GM23248 (cell line): ENCODE measurements around the gene ROR1. TPM values are rescaled to one million over a fixed set of nuclear protein-coding genes. Genes with fewer than 3 reads are reported as not detected.

Source experiments
- DNase-seq: peaks from one replicate; pipeline ENCODE4 v3.0.0-alpha.2; 2015
- H2AFZ ChIP-seq: fragments of 200-600 bp; sonication (generic); 2 replicates; pipeline ENCODE4 v1.6.1; 2016; ENCODE audit warnings: antibody characterized with exemption
- H3F3A ChIP-seq: fragments of 200-600 bp; sonication (generic); 2 replicates; pipeline ENCODE4 v1.6.1; 2016; ENCODE audit warnings: mild to moderate bottlenecking, antibody characterized with exemption, mixed run types; ENCODE audit not compliant: insufficient read depth
- H3K27ac ChIP-seq: fragments of 200-600 bp; sonication (generic); 2 replicates; pipeline ENCODE4 v1.5.1; 2016; ENCODE audit warnings: mild to moderate bottlenecking
- H3K27me3 ChIP-seq: fragments of 200-600 bp; sonication (generic); replicated peaks from 2 replicates; pipeline ENCODE4 v1.6.1; 2016; ENCODE audit warnings: mild to moderate bottlenecking; ENCODE audit not compliant: insufficient read depth
- H3K36me3 ChIP-seq: fragments of 200-600 bp; sonication (generic); 2 replicates; pipeline ENCODE4 v1.6.1; 2016; ENCODE audit warnings: low read depth, mild to moderate bottlenecking
- H3K4me1 ChIP-seq: fragments of 200-600 bp; sonication (generic); 2 replicates; pipeline ENCODE4 v1.6.1; 2016; ENCODE audit warnings: mild to moderate bottlenecking; ENCODE audit not compliant: insufficient read depth
- H3K4me2 ChIP-seq: fragments of 200-600 bp; sonication (generic); one replicate; pipeline ENCODE4 v1.6.1; 2016; ENCODE audit warnings: mild to moderate bottlenecking; ENCODE audit not compliant: unreplicated experiment
- H3K4me3 ChIP-seq: fragments of 200-600 bp; sonication (generic); 2 replicates; pipeline ENCODE4 v1.5.1; 2016; ENCODE audit warnings: mild to moderate bottlenecking
- H3K79me2 ChIP-seq: fragments of 200-600 bp; sonication (generic); 2 replicates; pipeline ENCODE4 v1.6.1; 2016; ENCODE audit warnings: mild to moderate bottlenecking; ENCODE audit not compliant: insufficient read depth
- H3K9ac ChIP-seq: fragments of 200-600 bp; sonication (generic); 2 replicates; pipeline ENCODE4 v1.6.1; 2016; ENCODE audit warnings: mild to moderate bottlenecking
- H3K9me2 ChIP-seq: fragments of 200-600 bp; sonication (generic); 2 replicates; pipeline ENCODE4 v1.6.1; 2016; ENCODE audit warnings: mixed run types, mild to moderate bottlenecking, moderate library complexity; ENCODE audit not compliant: insufficient read depth
- H3K9me3 ChIP-seq: fragments of 200-600 bp; sonication (generic); one replicate; pipeline ENCODE4 v1.6.1; 2017; ENCODE audit warnings: low read depth
- H4K20me1 ChIP-seq: fragments of 200-600 bp; sonication (generic); 2 replicates; pipeline ENCODE4 v1.6.0; 2016; ENCODE audit not compliant: insufficient read depth
- EZH2 ChIP-seq: fragments of 200-600 bp; sonication (generic); IDR thresholded peaks from 2 replicates; pipeline ENCODE4 v1.6.1; 2018; ENCODE audit warnings: antibody characterized with exemption, mild to moderate bottlenecking; ENCODE audit not compliant: insufficient read depth, poor library complexity, severe bottlenecking
- EZH2phosphoT487 ChIP-seq: fragments of 200-600 bp; sonication (generic); IDR thresholded peaks from 2 replicates; pipeline ENCODE4 v1.6.1; 2018; ENCODE audit warnings: antibody characterized with exemption, moderate library complexity, mild to moderate bottlenecking, low read depth; ENCODE audit not compliant: insufficient read depth
- WGBS, 2 experiments: methylation state at CpG; one replicate each; pipeline ENCODE4 v1.1.6; 2015 to 2017; ENCODE audit warnings: low lambda C conversion rate in 2 of 2, low coverage in 1 of 2; ENCODE audit errors: missing lambda C conversion rate in 2 of 2; 5-methylcytosine and 5-hydroxymethylcytosine counted together
- in situ Hi-C: fragments of 300-500 bp; cut with MboI; formaldehyde crosslinking; loops from 2 replicates; pipeline ENCODE4 v1.15.0; 2020
- polyA plus RNA-seq: library from polyadenylated mRNA; unstranded; fragments of >200 nt; fragmentation: Nextera tagmentation; extraction: Ambion mirVana; gene quantifications from 2 replicates; pipeline ENCODE4 v1.2.1, GENCODE V29; 2016
- total RNA-seq: library from RNA; depleted of rRNA; stranded (reverse); fragments of >200 nt; shearing (Covaris generic); gene quantifications from 2 replicates; pipeline ENCODE4 v1.2.3, GENCODE V29; 2014

ROR1 gene
- total and polyA plus RNA-seq, 2 experiments from 2014 or later = 12.0 to 13.3 TPM

DNA sequence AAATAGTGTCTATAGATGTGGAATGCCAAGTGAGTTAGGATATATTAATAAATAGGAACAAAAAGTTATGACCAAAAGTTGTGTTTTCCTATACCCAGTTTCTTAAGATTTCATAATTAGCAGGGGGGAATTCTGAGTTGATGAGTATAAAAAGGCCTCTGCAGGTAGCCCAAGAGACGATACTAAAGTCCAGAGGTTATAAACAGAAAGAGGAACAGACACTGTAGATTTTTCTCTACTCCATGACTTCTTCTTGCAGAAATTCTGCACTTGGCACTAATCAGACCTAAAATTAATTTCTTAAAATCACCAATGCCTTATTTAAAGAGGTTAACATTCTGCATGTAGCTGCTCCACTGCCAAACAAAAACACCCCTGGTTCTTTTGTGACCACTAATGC lies 62.6 kb downstream of the ROR1 start:
- Histone ChIP-seq H3K36me3 (no peaks in the 10 kb centered on the region), H3K4me1 (no peaks in the 10 kb centered on the region), H3K9me2 (no peaks in the 10 kb centered on the region; the same call in 1 of the 2 replicates), H3K27ac (no peak overlapping the region), H3K27me3 (no peaks in the 10 kb centered on the region), H3K9me3 (no peaks in the 10 kb centered on the region), H3K9ac (no peak overlapping the region), H3K4me2 (no peak overlapping the region), H3F3A (no peaks in the 10 kb centered on the region), H3K79me2 (peaks cover 14% of the 10 kb centered on the region; the same call in 1 of the 2 replicates), H2AFZ (no peak overlapping the region), H4K20me1 (no peaks in the 10 kb centered on the region), H3K4me3 (no peak overlapping the region)
- no peak for DNase-seq
- 96 to 100% methylated on average over 1 of the region's 1 CpG for WGBS, 2 experiments
- TF ChIP-seq EZH2phosphoT487 (no peak), EZH2 (no peak)
- in situ Hi-C loops = no loop called here

GRCh38 chr1:63836830-63837229 lies 63.0 kb downstream of the ROR1 start:
- TF ChIP-seq EZH2 = no peak
- no peak for TF ChIP-seq EZH2phosphoT487
- in situ Hi-C loops = no loop called here
- 89 to 90% methylated on average over 5 of the region's 5 CpGs for WGBS, 2 experiments

DNA sequence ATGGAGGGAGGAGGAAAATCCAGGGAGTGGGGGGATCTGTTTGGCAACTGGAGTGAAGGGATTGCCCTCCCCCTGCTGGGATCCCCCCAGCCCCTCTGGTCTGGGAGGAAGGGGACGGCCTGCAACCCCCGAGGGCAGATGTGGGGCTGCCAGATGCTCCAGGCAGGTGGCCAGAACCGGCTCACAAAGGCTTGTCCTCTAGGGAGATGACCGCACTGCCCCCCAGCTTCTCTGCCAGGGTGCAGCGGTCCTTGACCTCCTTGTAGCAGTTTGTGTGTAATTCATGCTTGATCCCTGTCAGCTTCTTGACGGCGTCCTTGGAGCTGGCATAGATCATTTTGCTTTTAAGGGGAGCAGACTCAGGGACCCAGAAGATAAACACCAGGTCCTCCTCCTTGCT lies 69.2 kb downstream of the ROR1 start:
- TF ChIP-seq EZH2phosphoT487 (no peak), EZH2 (no peak)
- H3K27me3 ChIP-seq = no peaks in the 10 kb centered on the region
- WGBS, 2 experiments = 84 to 97% methylated on average over 7 of the region's 7 CpGs

More at GRCh38 chr1:63836830-63837229, 63.0 kb downstream of the ROR1 start:
- H3F3A ChIP-seq = no peaks in the 10 kb centered on the region
- H3K9me3 ChIP-seq = no peaks in the 10 kb centered on the region
- H3K9me2 ChIP-seq = no peaks in the 10 kb centered on the region; the same call in 1 of the 2 replicates
- H3K79me2 ChIP-seq = peaks cover 14% of the 10 kb centered on the region; the same call in 1 of the 2 replicates
- DNase-seq = no peak
- no peaks in the 10 kb centered on the region for H3K36me3 ChIP-seq
- H3K4me1 ChIP-seq = no peaks in the 10 kb centered on the region
- no peak overlapping the region for H3K9ac ChIP-seq
- no peaks in the 10 kb centered on the region for H4K20me1 ChIP-seq
- H3K27me3 ChIP-seq = no peaks in the 10 kb centered on the region
- no peak overlapping the region for H2AFZ ChIP-seq
- H3K4me3 ChIP-seq = no peak overlapping the region
- H3K27ac ChIP-seq = no peak overlapping the region
- H3K4me2 ChIP-seq = no peak overlapping the region

DNA sequence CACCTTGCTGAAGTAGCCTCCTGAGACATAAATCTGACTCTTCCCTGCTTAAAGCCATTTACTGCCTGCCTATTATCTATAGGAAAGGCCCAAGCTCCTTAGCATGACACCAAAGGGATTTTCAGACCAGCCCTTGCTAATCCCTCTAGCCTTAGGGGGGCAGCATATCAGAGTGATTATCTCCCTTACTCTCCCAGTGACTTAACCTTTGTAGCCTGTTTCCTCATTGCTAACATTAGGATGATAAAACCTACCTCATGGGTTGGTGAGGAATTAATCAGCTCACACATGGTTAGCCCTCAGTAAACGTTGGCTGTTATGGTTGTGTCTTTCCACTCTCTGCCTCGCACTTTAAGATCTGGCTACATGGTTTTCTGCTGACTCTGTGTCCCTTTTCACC lies 70.1 kb downstream of the ROR1 start:
- no peaks in the 10 kb centered on the region for H4K20me1 ChIP-seq
- no peaks in the 10 kb centered on the region for H3K9me3 ChIP-seq
- no peak overlapping the region for H3K27ac ChIP-seq
- H3K27me3 ChIP-seq = no peaks in the 10 kb centered on the region
- H3K4me1 ChIP-seq = no peaks in the 10 kb centered on the region
- TF ChIP-seq EZH2phosphoT487 (no peak), EZH2 (no peak)
- H3K9me2 ChIP-seq = no peaks in the 10 kb centered on the region
- WGBS, 2 experiments = 89 to 90% methylated on average over 2 of the region's 2 CpGs
- DNase-seq = no peak
- no peak overlapping the region for H3K4me2 ChIP-seq
- H3K4me3 ChIP-seq = no peak overlapping the region
- H3K9ac ChIP-seq = no peak overlapping the region
- no peaks in the 10 kb centered on the region; the same call in 1 of the 2 replicates for H3F3A ChIP-seq
- no peak overlapping the region for H2AFZ ChIP-seq
- in situ Hi-C loops = no loop called here
- no peaks in the 10 kb centered on the region for H3K36me3 ChIP-seq
- H3K79me2 ChIP-seq = no peaks in the 10 kb centered on the region

More for the DNA sequence above, 69.2 kb downstream of the ROR1 start:
- in situ Hi-C loops = no loop called here
- no peak overlapping the region for H3K4me2 ChIP-seq
- no peaks in the 10 kb centered on the region for H3K9me2 ChIP-seq
- H3K9ac ChIP-seq = no peak overlapping the region
- no peak overlapping the region for H3K4me3 ChIP-seq
- H3K4me1 ChIP-seq = no peaks in the 10 kb centered on the region
- H4K20me1 ChIP-seq = no peaks in the 10 kb centered on the region
- H3K27ac ChIP-seq = no peak overlapping the region
- no peak overlapping the region for H2AFZ ChIP-seq
- DNase-seq = no peak
- H3F3A ChIP-seq = no peaks in the 10 kb centered on the region; the same call in 1 of the 2 replicates
- H3K36me3 ChIP-seq = no peaks in the 10 kb centered on the region
- H3K79me2 ChIP-seq = 0 out of 2 replicates have a peak, but pooled peaks cover 7% of the 10 kb centered on the region
- no peaks in the 10 kb centered on the region for H3K9me3 ChIP-seq
